Measurements from ENCODE around the gene TRPC1.

DNA sequence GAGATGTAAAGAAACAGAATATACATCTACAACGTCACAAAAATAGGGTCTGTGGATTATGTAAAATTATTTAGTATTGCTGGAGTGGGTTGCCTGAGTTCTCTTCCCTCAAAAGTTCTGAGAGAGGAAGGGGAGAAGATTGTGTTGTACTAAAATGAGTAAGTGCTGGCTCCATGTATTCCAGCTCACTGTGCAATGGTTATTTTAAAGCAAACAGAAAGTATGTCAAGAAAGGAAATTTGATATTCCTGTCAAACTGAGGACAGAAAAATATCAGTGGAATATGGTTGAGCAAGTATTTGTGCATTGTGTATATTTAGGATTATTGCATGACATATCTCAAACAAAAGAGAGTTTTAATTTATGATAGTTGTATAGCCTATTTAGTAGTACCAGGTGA lies 2.2 kb downstream of the TRPC1 start:
- TF ChIP-seq CTCF (tag by site-specific recombination; IDR thresholded peaks at IDR 0.05): no peak
- TF ChIP-seq, protein P1, sequence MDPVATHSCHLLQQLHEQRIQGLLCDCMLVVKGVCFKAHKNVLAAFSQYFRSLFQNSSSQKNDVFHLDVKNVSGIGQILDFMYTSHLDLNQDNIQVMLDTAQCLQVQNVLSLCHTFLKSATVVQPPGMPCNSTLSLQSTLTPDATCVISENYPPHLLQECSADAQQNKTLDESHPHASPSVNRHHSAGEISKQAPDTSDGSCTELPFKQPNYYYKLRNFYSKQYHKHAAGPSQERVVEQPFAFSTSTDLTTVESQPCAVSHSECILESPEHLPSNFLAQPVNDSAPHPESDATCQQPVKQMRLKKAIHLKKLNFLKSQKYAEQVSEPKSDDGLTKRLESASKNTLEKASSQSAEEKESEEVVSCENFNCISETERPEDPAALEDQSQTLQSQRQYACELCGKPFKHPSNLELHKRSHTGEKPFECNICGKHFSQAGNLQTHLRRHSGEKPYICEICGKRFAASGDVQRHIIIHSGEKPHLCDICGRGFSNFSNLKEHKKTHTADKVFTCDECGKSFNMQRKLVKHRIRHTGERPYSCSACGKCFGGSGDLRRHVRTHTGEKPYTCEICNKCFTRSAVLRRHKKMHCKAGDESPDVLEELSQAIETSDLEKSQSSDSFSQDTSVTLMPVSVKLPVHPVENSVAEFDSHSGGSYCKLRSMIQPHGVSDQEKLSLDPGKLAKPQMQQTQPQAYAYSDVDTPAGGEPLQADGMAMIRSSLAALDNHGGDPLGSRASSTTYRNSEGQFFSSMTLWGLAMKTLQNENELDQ (tag by site-specific recombination; IDR thresholded peaks at IDR 0.05; ENCODE audit: low read depth): no peak
